HG02852 (cell line): ENCODE results near the gene GPC5.
"Not testable (repeated sequence)": the region's sequence is repeated elsewhere in the genome, so short reads cannot be mapped to it uniquely, and the experiment has no call there.

Experiments
- ATAC-seq: cut with Tn5 transposase; IDR thresholded peaks from one replicate; pipeline ENCODE4 v1.9.1; 2021; ENCODE audit warnings: mild to moderate bottlenecking, moderate library complexity; ENCODE audit not compliant: unreplicated experiment

GPC5 gene

DNA sequence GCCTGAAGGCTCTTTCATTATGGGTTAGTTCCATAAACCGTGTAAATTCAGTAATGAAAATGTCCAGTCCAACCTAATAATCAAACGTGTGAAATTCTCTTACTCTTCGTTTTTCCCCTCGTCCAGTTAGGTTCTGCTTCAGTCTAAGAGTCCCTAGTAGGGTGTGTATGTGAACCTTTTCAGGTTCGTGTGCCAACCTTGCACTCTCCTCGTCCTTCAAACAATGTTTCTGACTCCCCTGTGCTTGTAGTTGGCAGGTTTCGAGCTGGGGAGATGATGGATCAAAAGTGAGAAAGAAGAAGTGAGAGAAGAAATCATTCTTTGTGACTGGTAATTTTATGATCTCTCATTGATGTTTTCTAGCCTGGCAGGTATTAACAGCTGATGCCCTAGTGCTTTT lies 366.1 kb downstream of the GPC5 start:
- no peak for ATAC-seq

DNA sequence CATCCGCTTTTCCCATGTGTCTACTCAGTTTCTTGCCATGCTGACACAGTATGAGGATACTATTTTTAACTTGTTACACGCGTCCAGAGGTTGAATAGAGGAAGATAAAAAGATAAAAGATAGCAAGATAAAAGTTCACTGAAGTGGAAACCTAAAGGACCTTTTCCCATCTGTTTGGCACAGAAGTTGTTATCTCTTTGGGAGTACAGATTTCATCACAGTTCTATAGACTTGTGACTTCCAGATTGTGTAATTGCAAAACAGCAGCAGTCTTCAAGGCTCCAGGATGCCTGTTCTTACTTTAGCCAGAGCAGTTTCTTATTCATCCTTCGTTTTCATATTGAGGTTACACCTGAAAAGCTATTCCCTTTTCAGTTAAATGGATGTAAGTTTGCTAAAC lies 369.2 kb downstream of the GPC5 start:
- ATAC-seq = no peak

DNA sequence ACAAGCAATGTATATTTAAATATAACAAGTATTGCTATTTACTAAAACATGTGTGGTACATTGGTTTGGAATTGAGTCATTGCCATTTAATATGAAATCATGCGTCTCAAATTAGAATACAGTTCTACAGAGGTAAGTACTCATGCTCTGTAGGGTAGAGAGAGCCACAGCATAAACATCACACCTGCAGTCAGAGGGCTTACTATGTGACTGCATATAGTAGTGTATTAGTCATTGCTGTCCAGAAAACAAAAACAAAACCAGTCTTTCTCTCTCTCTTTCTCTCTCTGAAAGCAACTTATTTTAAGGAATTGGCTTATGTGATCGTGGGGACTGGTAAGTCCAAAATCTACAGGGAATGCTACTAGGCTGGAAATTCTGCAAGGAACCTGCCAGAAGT lies 370.3 kb downstream of the GPC5 start:
- peak; percentile 59 for ATAC-seq

DNA sequence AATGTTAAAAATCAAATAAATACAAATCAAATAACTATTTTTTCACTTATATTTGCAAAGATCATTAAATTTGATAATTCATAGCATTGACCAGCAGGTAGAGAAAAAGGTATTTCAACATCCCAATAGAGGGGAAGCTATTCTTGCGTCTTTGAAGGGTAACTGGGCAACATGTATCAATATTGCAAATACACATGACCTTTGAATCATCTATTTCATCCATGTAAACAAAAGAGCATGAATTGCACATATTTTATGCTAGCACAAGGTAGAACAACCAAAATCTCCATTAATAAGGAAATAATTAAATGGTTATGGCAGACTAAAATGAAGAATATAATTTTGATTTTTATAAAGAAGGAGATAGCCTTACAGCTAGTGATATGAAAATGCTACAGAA lies 372.8 kb downstream of the GPC5 start:
- no peak for ATAC-seq

DNA sequence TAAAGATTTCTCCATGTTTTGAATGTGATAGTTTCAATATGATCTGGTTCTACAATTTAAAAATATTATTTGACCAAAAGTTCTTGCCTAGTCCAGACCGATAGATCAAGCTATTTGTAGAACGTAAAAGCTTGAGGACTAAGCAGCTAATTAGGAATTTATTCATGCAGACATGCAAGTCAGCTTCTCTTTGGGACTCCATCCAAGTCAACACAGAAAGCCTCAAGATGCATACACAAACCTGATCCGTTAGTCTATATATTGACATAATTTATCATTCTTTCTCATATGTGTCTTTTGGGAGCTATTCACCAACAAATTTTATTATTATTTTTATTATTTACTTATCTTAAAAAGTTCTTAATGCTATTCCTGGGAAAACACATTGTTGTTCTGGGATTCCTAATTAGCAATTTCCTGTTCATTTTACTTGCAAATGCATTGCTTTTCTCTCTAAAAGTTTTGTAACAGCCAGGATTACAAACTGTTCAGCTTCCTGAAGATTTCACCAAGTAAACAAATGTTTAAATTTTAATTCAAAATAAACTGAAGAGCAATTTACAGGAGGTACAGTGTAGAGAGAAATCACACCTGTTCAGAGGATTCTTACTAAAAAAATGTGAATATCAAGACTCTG lies 375.3 kb downstream of the GPC5 start:
- ATAC-seq = no peak

DNA sequence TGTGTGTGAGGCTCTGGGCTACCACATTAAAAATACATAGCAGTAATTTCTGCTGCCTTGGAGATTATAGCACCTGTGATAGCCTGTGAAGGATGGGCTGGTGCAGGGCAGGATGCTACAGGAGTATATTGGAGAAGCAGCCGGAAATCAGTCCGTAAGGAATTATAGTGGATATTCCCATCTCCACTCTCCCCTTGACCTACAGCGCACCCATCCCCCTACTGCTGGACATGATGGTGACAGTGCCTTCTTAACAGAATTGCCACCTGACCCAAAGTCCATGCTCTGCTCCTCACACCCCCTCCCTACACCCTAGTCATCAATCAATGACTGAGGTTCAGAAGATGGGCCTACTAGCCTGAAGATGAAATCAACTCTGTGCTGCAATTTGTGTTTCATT lies 376.0 kb downstream of the GPC5 start:
- ATAC-seq = no peak

DNA sequence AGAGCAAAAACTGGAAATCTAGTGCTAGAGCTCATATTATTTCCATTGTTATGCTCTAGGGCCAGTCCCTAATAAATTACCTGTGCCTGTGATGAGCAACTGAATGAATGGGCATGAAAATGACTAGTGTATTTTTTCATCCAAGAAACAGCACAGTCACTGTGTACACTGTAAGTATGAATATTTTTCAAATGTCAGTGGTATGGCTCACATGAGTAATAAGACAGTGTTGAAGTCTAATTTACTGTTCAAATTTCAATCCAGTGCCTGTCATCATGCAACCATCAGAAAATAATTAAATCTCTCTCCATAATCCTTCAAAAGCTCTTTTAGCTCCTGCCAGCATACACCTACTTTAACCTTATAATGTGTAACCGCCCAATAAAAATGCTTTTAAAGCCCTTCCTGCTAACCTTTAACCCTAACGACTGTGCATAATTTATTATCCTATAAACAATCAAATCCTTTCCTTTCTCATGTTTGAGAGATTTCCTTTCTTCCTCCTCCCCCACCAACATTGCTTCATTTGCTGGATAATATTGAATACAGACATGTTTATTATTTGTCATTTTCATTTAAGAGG lies 378.3 kb downstream of the GPC5 start:
- no peak for ATAC-seq

DNA sequence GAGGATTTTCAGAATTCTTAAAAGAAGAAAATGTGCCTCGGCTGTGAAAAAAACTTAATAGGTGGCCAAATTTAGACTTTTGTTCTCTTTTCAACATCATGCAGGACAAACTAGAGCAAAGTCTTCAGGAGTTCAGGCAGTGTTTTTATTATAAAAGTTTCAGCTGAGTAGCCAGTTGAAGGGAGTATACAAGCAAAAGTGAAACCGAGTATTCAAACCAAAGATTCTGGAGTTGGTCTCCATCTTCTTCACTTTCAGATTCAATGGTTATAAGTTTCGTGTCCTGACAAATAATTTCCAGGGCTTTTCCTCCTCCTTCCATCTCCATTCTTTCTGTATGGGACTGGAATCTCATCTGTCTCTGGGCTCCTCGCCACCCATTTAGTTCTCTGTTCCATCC lies 379.7 kb downstream of the GPC5 start:
- ATAC-seq = no peak

DNA sequence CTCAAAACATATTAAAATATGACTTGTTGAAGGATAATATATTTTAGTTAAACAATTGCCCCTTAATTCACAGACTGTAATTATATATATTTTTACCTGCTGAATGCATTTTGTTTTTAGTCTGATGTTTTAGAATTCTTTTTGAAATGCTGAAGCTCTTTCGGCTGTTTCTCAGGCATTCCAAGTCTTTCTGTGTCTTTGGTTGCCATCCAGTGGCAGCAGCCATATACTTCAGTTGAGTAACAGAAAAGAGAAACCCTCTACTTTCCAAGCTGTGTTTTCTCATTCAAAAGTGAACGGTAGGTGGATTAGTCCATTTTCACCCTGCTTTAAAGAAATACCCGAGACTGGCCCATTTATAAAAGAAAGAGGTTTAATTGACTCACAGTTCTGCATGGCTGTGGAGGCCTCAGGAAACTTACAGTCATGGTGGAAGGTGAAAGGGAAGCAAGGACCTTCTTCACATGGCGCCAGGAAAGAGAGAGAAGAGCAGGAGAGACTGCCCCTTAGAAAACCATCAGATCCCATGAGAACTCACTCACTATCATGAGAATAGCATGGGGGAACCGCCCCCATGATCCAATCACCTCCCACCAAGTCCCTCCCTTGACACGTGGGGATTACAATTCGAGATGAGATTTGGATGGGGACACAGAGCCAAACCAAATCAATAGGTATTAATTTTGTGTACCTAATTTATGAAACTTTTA lies 383.7 kb downstream of the GPC5 start:
- not testable (repeated sequence) for ATAC-seq

DNA sequence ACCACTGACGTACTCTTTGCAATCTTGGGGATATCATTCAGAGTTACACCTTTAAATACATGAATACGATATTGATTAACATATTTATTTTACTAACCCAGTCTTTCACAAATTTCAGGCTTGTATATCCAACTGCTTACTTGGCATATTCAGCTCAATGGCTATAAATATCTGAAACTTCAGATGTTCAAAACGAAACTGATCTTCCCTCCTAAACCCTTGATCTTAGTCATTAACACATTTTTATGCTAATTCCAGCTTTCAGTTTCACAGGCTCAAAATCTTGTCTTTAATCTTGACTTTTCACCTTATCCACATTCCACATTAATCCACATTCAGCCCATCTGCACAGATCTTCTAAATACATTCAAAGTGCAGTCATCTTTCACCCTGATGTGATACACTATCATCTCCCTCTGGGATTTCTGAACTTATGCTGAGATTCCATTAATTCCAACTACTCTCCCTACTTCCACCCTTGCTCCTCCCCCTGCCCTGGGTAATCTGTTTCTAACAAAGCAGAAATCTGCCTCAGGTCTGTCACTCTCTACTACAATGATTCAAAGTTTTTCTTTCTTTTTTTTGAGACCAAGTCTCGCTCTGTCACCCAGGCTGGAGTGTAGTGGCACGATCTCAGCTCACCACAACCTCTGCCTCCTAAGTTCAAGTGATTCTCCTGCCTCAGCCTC lies 387.2 kb downstream of the GPC5 start:
- peak; percentile 91 for ATAC-seq

DNA sequence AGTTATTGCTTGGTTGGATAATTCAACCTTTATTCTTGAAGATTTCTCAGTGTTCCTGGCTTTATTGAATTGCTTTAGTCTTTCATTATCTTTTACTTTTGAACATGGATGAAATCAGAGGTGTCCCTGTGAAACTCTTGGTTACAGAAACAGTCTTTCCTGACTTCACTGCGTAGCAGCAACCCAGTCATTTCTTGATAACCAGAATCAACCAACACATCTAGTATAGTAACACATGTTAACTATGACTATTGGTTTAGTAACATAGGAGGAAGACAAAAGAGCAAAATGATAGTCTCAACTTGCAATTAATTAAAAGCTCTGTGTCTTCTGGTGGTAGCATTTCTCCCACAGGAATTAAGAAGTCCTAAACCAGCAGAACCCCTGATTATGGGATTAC lies 393.6 kb downstream of the GPC5 start:
- ATAC-seq = no peak

DNA sequence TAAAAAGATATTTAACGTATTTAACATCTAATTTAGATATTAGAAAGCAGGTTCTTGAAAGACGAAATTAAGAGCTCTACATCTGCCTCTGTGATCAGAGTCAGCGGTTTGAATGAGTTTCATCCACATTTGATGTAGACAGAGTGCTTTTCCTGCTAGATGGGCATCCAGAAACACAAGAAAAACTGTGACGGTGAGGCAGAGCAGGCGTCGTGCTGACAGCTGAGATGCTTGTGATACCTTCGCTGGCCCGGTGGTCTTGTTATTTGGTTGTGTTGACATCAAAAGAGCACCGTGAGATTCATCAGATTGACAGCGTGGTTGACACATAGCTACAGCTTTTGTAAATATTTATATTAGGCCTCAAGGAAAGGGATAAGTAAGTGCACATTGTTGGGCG lies 399.1 kb downstream of the GPC5 start:
- no peak for ATAC-seq

DNA sequence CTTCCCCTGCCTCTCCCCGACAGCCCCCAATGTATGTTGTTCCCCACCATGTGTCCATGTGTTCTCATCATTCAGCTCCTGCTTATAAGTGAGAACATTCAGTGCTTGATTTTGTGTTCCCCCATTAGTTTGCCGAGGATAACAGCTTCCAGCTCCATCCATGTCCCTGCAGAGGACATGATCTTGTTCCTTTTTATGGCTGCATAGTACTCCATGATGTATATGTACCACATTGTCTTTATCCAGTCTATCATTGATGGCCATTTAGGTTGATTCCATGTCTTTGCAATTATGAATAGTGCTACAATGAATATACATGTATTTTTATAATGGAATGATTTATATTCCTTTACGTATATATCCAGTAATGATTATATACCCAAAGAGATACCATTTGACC lies 399.9 kb downstream of the GPC5 start:
- not testable (repeated sequence) for ATAC-seq

DNA sequence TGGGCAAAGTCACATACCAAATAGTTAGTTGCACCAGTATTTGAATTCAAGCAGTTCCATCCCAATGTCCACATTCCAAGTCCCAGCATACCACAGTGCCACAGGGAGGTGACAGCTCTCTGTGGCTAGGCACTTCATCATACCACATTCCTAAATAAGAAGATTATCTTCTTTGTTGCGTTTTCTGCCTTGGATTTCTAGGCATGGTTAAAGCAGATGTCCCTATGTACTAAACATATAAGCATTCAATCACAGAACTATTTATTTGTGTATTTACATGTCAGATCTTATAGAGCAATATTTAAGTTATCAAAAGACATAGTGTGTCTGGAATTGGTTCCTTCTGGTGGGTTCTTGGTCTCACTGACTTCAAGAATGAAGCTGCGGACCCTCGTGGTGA lies 403.4 kb downstream of the GPC5 start:
- ATAC-seq = not testable (repeated sequence)

DNA sequence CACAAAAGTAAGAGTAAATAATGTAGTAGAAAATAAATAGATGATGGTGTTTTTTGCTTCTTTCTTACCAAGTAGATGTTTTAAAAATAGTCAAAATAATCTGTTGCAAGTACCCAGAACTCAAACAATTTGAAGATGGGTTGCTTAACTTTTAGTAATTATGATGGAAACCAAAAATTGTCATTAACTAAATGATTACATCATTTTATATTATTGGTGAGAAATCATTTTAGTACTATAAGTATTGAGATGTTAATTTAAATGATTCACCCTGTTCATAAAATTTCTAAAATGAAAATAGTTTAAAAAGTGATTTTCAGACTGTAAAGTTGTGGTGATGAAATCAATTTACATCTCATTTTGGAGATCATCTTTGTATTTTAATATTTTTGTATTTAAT lies 404.5 kb downstream of the GPC5 start:
- ATAC-seq = no peak

DNA sequence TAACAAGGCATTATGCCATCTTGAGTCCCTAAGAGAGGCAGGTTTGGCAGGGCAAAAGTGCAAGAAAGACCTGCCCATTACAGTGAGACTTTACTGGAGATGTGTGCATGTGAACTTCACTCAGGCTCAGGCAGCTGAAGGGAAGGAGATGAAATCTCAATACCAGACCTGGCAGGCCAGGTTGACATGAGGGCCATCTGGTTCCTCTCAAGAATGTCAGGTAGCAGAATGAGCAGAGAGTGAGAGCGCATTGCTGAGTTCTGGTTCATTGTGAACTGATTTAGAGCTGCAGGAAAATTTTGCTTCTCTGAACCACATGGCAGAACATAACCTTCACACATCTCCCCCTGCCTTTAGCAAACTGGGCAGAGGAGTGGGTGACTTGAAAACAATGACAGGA lies 406.3 kb downstream of the GPC5 start:
- no peak for ATAC-seq

DNA sequence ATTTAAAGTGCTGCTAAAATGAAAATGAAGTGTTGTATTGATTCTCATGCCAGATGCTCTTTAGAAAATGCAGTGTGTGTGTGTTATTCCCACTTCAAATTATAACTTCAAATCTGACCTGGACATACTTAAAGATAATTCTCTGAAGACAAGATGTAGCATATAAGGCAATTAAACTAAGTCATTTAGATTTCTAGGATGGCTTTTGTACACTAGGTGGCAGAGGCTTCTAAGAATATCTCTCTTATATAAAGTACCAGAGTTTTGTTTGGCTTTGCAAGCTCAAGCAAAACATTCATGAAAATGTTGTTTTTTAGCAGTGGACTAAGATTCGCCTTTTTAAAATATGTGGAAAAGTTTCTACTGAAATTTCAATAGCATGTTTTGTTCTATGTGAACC lies 407.2 kb downstream of the GPC5 start:
- ATAC-seq = no peak

DNA sequence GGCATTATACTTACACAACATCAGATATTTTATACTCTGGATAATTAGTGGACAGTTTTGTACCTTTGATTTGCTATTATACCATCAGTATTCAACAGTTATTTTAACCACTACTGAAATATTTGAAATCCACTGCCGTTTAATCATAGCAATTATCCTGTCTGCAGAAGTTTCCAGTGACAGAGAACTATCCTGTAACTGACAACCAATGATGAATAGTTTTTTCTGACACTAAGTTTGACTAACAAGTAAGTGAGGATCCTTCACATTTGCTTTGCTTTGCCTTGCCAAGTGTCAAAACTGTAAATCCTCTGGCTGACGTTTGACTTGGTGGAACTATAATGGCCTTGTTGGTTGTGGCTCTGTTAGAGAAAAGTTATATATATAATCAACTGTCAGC lies 410.7 kb downstream of the GPC5 start:
- ATAC-seq = no peak

DNA sequence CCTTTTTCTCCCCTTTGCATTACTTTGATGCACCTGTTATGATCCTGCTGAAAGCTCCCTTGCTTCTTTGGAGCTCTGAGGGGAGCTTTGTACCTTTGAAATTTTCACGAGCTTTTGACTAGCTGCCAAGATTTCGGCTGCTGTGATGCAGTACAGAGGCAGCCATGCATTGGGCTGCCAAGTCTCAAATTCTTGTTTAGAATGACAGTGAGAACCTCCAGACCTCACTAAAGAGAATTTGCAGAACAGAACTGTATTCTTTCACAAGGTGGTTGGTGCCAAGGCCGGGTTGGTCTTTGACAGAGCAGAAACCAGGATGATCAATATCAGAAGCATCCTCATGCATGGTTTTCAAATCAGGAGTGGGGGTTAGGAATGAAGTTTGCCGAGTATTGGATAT lies 414.8 kb downstream of the GPC5 start:
- no peak for ATAC-seq

DNA sequence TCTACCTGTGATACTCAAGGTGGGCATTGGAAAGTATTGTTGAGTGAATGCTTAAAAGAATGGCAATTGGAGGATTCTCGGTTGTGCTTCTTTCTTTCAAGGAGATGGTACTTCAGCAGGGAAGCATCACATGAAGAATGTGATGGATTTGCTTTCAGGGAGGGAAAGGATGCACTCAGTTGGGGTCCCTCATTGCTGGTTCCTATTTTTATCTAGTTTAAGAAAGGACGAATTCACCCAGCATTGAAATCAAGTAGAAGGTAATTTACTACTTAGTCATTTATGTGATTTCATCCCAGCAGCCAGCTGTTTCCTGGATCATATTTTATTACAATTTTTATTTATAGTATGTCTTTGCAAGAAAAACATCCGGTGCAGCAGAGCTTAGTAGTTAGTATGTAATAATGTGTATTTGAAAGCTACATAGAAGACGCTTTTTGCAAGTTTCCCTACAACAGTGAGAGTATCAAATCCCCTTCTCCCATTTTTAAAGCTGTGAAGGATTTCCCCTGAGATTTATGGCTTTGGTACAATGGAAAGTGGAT lies 417.9 kb downstream of the GPC5 start:
- ATAC-seq = no peak

DNA sequence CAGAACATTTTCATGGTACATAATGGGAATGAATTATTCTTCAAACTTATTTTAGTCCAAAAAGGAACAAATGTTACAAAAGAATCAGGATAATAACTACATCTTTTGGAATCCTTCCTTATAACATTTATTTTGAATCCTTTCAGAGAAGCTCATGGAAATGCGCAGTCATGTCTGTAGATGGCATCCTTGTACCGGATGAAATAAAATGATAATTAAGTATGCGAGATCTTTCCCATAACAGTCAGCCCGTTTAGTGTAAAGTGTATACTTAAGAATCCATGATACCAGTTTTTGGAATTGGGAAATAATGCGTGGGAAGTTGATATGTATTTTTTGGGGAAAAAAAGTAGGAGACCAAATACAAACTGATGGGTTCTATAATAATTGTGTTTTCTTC lies 418.8 kb downstream of the GPC5 start:
- ATAC-seq = no peak

DNA sequence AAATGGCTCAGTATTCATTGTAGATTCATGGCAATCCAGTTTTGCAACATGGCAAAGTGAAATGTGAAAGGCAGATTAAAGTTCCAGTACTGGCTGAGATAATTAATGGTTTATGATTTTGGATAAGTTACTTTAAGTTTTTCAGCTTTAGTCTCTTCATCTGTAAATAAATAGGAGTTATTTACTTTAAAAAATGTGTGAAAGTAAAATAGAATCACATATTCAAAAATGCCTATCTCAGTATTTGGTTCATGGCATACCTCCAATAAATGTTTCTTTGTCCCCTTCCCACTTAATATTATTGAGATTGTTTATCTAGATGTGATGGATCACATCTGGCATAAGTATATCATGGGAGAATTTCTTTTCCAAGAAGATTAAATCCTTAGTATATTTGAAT lies 426.0 kb downstream of the GPC5 start:
- no peak for ATAC-seq
